HG03139 (cell line): ENCODE data around the gene HEMGN.
"Not testable (repeated sequence)": the region's sequence is repeated elsewhere in the genome, so short reads cannot be mapped to it uniquely, and the experiment has no call there.

Experiments used
- ATAC-seq: cut with Tn5 transposase; IDR thresholded peaks from one replicate; pipeline ENCODE4 v1.9.1; 2021; ENCODE audit not compliant: unreplicated experiment

The HEMGN gene

DNA sequence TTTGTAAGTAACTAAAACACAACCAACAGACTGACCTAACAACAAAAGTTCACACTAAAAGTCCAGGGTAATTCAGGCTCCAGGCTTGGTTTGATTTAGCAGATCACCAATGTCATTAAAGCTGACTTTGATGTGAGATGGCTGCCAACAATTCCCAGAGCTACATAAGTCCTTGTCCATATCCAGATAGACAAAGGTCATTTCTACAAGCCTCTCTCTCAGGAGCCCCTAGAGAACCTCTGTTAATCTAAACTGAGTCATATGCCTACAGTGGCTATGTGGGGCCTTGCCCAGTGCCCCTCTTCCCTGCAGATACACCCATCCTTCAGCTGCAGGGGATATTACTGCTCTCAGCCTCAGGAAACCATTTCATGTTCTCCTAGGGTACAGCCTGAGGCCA, 26.9 kb upstream of the HEMGN start:
- ATAC-seq = no peak

GRCh38 chr9:97963232-97963631, 25.3 kb upstream of the HEMGN start:
- no peak for ATAC-seq

DNA sequence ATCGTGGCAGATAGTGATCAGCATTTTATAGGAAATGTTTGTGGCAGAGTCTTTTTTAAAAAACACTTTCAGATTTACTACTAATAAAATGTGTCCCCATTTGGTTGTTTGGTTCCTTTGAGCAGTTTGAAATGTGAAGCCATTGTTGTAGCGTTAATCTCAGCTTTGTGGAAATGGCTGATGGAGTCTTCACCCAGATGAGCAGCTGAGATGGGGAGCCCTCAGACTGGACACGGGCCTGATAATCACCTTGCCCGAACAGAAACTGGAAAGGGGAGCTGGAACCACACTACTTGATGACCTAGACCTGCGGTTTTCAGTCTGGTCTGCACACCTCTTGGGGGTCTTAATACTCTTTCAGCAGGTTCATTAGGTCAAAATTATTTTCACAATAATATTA, 24.6 kb upstream of the HEMGN start:
- ATAC-seq = no peak

- ATAC-seq = no peak
These were observed 24.2 kb upstream of the HEMGN start for GRCh38 chr9:97962136-97962535.

DNA sequence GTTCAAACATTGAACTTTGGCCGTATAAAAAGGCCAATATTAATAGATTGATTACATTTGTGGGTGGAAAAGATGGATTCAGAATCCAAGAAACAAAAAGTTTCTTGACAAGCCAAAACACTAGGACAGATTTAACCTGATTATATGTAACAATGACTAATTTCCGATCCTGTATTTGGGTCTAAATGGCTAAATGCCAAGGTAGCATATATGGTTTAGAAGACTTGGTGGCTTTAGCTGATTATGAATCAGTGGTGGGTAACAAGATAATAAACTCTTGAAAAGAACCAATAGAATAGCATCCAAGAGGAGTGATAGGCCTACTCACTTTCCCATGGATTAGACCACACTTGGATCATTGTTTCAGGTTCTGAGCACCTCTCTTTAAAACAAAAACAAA, 23.4 kb upstream of the HEMGN start:
- no peak for ATAC-seq

DNA sequence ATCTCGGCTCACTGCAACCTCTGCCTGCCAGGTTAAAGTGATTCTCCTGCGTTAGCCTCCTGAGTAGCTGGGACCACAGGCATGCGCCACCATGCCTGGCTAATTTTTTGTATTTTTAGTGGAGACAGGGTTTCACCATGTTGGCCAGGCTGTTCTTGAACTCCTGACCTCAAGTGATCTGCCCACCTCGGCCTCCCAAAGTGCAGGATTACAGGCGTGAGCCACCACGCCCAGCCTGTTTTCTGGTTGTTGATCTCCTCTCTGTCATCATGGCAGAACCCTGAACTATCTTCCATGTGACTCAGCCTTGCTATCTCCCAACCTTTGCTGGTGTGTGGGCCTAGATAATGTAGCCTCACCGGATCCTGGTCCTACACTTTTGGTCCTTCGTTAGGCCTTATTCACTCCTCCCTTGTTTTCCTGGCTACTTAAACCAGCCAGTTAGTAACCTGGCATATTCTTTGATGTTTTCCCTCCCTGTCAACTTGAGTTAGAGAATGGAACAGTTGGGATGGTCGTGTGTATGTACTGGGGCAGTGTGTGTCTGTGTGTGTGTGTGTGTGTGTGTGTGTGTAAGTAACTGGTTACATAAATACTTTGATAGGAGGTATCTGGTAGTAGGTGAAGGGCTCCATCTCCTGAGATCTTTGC, 22.8 kb upstream of the HEMGN start:
- ATAC-seq = not testable (repeated sequence)

DNA sequence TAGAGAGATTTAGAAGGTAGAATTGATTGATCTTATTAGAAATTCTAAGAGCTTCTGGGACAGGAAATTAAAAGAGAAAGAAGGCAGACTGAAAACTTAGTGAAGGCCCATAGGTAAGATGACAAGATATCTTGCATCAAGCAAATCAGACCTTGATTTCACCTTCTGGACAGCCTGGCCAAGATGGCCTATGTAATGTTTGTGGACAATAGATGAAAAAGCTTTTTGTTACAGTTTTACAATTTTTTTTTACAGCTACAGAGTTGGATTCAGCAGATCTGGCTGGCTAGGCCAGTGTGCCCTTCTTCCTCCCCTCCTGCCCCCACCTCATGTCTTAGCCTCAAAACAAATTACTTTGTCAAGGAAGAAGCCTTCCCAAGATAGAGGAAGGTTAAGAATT, 21.6 kb upstream of the HEMGN start:
- no peak for ATAC-seq

DNA sequence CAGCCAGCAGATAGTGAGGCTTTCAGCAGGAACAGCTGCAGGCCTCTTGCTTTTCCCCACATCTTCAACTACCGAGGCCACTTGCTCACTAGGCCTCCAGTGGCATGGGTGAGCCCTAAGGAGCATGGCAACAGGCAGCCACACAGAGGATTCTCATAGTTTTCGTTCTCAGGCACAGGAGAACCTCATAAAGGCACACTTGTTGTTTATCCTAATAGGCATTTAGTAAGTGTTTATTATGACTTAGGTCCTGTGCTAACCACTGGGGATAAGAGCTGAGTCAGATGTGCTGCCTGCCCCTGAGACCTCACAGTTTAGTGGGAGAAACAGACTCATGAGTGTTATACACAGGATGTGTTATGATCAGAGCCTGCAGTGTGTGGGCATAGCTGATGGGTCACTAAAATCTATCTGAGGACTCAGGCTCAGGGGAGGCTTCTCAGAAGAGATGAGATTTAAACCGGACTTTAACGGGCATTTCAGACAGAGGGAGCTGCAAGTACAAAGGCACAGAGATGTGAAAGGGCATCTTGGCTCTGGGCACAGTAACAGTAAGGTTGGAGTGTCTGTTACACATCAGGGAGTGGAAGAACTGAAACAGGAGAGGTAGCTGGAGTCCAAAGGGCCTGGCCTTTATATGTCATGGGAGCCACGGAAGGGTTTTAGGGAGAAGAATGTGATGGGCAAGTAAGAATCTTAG, 21.0 kb upstream of the HEMGN start:
- ATAC-seq = no peak

- no peak for ATAC-seq
These were observed 18.4 kb upstream of the HEMGN start for GRCh38 chr9:97956331-97956730.

DNA sequence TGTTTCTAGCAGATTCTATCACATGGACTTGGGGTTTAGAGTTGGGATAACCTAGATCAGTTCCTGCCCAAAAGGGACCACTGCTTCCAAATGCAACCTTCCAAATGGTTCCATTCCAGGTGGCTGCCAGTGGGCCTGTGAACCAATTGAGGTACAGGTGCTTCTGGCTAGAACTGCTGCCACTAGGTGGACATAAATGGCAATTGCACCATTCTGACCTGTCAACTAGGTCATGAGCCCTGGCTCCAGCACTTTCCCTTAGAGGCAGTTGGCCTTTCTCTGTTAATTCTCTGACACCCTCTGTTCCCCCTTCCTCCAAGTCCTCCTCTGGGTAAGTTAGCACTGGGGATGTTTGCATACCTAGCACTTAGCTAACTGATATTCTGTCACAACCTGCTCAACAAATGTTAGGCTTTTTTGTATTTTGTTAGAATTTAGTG, 16.6 kb upstream of the HEMGN start:
- peak; percentile 73 for ATAC-seq

DNA sequence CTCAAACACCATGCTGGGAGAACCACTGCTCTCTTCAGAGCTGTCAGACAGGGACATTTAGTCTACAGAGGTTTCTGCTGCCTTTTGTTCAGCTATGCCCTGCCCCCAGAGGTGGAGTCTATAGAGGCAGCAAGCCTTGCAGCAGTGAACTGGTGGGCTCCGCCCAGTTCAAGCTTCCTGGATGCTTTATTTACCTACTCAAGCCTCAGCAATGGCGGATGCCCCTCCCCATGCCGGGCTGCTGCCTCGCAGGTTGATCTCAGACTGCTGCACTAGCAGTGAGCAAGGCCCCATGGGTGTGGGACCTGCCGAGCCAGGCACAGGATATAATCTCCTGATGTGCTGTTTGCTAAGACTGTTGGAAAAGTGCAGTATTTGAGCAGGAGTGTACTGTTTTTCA, 12.9 kb upstream of the HEMGN start:
- ATAC-seq = not testable (repeated sequence)

DNA sequence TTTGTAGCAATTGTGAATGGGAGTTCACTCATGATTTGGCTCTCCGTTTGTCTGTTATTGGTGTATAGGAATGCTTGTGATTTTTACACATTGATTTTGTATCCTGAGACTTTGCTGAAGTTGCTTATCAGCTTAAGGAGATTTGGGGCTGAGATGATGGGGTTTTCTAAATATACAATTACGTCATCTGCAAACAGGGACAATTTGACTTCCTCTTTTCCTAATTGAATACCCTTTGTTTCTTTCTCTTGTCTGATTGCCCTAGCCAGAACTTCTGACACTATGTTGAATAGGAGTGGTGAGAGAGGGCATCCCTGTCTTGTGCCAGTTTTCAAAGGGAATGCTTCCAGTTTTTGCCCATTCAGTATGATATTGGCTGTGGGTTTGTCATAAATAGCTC, 9.1 kb upstream of the HEMGN start:
- ATAC-seq = not testable (repeated sequence)

- ATAC-seq = not testable (repeated sequence)
These were observed 7.5 kb upstream of the HEMGN start for GRCh38 chr9:97945470-97945869.

- ATAC-seq = no peak
These were observed 6.6 kb upstream of the HEMGN start for GRCh38 chr9:97944612-97945011.

- no peak for ATAC-seq
These were observed 5.4 kb upstream of the HEMGN start for GRCh38 chr9:97943308-97943855.

GRCh38 chr9:97941323-97941722, 3.4 kb upstream of the HEMGN start:
- no peak for ATAC-seq

- no peak for ATAC-seq
These were observed 2.8 kb upstream of the HEMGN start for GRCh38 chr9:97940741-97941140.

GRCh38 chr9:97940233-97940632, 2.3 kb upstream of the HEMGN start:
- ATAC-seq = no peak

DNA sequence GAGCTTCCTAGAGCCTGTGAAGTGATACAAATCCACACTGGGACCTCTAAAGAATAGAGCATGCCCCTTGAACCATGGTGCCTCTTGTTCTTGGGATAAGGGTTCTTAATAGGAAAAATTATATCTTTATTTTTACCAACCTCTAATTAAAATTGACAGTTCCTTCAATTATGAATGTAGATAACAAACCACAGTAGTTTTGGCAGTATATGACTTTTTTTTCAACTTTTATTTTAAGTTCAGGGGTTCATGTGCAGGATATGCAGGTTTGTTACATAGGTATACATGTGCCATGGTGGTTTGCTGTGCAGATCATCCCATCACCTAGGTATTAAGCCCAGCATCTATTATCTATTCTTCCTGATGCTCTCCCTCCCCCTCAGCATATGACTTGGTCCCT, 974 bp downstream of the HEMGN start:
- ATAC-seq = no peak

GRCh38 chr9:97935276-97935675, 2.7 kb downstream of the HEMGN start:
- no peak for ATAC-seq

DNA sequence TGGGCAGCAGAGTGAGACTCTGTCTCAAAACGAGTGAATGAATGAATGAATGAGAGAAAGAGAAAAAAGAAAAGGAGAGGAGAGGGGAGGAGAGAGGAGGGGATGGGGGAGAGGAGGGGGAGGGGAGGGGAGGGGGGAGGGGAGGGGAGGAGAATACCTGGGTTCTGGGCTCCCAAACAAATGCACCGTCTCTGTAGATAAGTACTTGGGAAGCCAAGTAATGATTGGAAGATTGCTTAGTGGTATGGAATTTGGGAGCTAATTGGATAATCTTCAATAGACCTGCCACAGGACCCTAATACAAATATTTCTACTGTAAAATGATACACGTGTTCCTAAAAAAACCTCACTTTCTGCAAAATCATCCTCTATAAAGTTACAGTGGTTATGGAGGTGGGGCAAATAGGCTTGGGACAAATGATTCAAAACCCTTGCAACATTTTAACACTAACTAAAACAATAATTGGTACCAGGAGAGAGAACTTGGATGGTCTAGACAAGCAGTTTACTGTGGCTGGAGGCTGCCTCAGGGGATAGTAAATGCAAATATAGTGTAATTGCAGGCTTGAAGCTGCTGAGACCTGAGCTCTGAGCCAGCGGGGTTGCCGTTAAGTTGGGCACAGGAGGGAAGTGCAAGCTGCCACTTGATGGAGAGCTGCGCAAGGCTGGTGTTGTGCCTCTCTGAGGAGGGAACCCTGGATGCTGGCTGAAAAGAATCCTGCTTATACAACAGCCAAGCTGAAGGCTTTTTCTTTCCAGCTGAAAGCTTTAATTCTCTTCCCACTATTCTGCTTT, 3.5 kb downstream of the HEMGN start:
- no peak for ATAC-seq
